Measurements from ENCODE around the gene GFY.
A peak's percentile ranks its signal among the peaks of the same experiment; 100 is the strongest.

GFY gene

DNA sequence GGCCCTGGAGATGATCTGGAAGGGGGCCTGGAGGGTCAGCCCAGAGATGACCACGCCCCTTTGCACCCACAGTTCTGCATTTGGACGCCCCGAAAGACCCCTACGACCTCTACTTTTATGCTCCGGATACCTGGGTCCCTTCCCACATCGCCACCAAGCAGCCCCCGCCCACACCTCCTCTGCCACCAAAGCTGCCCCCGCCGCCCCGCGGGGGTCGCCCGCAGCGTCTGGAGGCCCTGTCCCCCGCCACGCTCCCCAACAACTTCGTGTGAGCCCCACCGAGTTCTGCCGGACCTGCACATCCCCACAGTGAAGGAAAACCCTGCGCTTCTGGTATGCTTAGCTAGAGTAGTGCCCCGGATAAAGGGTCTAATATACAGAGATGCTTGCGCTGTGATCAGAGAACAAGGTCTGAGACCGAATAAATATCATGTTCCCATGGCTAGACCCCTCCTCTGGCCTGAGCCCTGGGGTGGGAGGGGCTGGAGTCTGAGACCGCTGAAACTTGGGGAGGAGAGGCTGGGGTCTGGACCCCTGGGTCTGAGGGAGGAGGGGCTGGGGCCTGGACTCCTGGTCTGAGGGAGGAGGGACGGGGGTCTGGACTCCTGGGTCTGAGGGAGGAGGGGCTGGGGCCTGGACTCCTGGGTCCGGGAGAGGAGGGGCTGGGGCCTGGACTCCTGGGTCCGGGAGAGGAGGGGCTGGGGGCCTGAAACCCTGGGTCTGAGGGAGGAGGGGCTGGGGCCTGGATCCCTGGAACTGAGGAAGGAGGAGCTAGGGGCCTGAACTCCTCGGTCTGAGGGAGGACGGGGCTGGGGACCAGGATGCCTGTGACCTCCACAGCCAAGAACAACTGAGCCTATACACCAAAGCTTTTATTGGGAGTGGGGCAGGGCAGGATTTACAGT is 3.6 kb downstream of the GFY start:
- FAIRE-seq (no peak), DNase-seq (ENCODE audit: low spot score) (no peak)

DNA sequence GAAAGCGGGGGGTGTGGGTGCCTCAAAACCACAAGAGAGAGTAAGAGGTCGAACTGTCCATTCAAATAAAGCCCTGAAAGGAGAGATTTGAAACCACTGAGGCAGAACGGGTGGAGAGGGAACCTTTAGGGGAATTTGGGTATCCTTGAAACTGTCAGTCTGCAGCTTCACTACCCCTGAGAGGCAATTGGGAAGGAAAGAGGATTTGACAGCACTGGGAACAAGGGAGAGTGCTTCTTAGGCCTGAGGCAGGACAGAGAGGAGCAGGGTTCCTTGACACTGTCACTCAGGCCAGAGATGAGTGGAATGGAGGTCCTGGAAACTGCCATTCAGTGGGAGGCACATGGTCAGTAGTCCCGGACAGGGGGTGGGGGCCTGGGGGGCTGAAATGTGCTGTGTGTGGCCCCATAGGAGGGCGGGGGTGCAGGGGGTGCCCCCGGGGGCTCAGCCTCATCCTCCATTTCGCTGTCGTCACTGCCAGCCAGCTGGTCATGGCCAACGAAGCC is 5.0 kb downstream of the GFY start:
- FAIRE-seq = no peak
- DNase-seq (ENCODE audit: low spot score) = no peak

DNA sequence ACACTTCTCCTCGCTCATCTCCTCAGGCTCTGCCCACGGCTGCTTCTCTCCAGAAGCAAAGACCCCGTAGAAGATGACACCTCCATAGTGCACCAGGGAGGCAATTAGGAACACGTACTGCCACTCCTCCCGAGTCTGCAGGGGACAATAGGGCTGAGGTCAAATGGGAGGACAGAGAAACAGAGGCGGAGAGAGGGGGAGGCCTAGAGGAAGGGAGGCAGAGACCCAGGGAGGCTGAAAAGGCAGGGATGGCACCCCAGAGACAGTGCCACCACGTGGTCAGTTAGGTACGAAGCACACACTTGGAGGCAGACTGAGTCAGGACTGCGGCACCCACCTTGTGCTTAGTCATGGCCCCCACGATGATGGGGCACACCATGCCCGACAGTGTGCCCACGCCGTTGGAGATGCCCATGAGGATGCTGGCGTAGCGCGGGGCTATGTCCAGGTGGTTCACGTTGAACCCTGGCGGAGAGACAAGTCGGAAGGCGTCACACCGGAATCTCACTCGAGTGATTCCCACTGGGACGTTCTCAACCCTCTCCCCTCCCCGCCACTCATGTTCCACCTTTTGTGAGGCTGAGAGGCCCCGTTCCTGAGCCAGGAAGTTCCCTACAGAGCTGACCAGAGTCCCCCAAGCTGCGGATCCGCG is 5.6 kb downstream of the GFY start:
- DNase-seq (ENCODE audit: low spot score) = no peak
- peak; percentile 86 for FAIRE-seq

DNA sequence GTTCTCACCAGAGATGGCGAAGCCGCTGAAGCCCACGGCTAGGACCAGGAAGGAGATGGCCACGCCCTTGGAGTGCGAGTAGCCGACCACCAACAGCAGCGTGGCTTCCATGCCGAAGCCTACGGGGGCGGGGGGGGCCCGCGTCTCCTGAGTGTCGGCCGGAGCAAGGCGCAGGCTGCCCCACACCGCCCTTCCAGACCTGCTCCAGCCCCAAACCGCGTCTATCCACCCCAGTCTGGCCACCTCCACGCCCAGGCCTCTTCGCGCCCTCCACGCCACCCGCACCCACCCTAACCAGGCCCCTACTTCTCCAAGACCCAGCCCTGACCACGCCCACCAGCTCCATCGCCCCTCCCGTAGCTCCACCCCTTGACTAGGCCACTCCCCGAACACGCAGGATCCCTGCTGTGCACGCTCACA is 6.2 kb downstream of the GFY start:
- FAIRE-seq (no peak), DNase-seq (ENCODE audit: low spot score) (no peak)

DNA sequence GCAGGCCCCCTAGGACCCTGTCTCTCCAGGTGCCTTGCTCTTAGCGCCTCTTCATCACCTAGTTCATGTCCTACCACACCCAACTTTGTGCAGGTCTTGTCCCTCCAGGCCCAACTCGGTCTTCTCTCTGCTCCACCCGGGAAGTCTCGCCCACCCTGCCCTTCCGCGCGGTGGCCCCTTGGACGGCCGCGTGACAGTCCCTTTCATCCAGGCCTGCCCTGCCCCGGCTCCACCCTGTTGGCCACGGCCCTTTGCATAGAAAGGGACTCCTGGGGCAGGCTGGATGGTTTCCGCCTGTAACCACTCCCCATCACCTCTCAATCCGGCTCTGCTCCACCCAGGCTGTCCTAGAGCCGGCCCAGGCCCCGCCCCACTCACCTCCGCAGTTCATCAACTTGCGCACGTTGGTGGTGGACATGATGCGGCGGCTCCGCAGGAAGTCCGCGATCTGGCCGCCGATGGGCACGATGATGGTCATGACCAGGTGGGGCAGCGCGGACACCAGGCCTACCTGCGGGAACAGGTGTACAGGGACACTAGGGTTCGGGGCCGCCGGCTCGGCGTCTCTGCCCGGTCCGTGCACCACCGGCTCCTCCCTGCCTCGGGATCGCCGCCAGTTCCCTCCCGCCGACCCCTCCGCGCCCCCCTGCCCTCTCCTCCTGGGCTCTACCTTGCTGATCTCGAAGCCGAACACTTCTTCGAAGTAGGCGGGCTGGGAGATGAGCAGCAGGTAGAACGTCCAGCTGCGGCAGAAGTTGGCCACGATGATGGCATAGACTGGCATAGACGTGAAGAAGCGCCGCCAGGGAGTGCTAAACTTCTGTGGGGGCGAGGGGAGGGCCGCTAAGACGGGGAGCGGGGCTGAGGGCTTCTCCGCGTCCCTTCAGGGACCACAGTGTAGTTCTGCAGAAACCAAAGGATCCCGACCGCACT is 7.2 kb downstream of the GFY start:
- no peak for DNase-seq (ENCODE audit: low spot score)
- no peak for FAIRE-seq

DNA sequence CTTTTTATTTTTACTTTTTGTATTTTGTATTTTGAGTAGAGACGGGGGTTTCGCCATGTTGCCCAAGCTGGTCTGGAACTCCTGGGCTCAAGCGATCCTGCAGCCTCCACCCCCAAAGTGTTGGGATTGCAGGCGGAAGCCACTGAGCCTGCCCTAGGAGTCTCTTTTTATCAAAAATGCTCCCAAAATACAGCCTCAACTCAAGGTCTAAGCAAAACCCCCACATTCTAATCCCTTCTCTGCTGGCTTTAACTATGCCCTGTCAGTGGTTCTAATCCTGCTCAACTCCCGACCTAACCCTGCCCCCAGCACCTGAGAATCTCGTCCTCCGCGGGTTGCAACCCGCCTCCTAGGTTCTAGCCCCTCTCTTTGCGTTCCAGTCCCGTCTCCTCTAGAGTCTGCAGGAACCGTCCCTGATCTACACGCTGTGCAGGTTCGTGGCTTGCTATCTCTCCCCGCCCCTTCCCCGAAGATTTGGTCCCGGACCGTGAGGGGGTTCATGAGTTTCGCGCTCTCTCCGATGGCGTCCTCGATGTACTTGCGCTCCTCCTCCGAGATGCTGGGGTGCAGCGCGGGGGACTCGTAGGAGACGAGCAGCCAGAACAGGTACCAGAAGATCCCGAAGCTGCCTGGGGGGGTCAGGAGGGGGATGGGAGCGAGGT is 8.2 kb downstream of the GFY start:
- no peak for DNase-seq (ENCODE audit: low spot score)
- no peak for FAIRE-seq

DNA sequence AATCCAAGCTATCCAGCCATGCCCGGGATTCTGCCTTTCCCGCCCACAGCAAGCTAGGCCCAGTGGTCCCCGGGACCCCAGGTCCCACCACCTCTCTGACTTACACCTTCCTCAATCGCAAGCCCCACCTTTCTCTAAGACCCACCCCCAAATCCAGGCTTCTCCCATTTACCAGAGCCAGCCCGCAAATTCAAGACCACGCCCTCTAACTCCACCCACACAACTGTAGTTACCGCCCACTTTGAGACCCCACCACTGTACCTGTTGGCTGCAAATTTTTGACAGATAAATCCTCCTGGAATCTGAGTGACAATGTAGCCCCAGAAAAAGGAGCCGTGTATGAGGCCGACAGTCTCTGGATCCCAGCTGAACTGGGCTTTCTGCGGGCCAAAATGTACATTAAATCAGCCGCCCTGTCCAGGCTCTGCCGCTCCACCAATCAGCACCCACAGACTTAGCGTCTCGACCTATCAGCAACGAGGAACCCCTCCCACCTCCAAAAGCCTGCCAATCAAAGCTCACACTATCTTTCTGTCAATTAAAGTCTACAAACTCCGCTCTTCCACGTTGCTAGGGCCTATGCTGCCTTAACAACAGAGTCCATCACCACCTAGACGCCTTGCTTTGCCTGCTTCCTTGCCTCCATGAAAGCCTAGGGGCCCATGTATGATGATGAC is 9.9 kb downstream of the GFY start:
- FAIRE-seq (no peak), DNase-seq (ENCODE audit: low spot score) (no peak)

DNA sequence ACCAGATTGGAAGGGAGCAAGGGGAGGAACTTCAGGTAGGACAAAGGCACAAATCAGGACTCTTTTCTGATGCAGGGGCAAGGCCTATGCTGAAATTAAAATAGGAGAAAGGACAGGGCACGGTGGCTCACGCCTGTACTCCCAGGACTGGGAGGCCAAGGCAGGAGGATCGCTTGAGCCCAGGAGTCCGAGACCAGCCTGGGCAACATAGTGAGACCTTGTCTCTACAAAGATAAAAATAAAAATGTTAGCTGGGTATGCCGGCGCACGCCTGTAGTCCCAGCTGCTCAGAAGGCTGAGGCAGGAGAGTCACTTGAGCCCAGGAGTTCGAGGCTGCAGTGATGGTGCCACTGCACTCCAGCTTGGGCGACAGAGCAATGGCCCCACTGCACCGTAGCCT is 10.5 kb downstream of the GFY start:
- FAIRE-seq = no peak

DNA sequence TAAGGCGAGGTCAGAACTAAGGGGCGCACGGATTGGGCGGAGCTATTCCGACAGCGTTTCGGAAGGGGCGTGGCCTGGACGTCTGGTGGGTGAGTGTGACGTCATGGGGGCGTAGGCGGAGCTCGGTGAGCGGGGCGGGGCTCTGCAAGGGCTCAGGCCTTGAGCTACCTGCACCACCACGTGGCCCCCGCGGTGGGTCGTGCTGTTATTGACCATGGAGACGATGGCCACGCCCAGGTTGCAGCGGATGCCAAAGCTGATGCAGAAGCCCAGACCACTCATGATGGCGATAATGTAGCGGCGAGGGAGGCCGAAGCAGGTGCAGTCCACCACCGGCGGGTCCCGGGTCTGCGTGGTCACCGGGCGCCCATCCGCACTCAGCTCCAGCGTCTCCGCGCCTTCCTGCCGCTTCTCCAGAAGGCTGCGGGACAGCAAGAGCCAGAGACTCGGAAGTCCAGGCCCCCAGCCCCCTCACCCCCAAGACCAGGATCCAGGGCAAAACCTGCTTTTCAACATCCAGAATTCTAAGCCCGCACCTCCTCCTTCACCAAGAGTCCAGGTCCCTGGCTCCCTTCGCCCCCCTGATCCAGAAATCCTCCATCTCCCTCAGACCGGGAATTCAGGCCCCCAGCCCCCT is 11.3 kb downstream of the GFY start:
- no peak for DNase-seq (ENCODE audit: low spot score)
- no peak for FAIRE-seq

More for the DNA sequence above, 10.5 kb downstream of the GFY start:
- no peak for DNase-seq (ENCODE audit: low spot score)

DNA sequence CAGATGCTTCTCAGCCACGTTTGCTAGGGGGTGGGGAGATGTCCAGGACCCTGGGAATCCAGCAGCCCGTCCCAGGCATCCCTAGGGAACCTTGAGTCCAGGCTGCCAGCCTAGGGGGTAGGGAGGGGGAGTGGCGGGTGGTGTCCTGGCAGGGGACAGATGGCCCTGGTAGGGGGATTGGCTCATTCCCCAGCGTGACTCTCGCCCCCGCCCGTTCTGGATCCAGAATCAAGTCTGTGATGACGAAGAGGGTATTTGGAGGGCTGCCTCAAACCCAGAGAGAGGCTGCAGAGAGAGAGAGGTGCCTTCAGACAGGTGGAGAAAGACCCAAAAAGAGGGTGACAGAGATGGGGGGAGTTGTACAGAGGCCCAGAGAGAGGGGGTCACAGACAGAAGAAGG is 12.0 kb downstream of the GFY start:
- DNase-seq (ENCODE audit: low spot score) (no peak), FAIRE-seq (no peak)

DNA sequence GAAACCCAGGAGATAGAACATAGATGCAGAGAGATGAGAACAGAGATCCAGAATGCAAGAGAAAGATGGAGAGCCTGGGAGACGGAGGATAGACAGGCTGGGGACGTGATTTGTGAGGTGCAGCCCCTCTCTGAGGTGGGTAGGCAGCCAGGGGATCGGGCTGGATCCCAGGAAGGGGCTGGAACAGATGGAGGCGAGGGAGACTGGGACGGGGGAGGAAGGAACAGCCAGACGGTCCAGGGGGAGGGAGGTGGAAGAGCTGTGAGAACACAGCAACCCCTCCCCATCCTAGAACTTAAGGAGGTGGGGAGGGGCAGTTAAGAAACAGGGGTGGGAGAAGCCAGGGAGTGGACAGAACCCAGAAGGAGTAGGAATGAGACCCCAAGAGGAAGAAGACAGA is 13.1 kb downstream of the GFY start:
- DNase-seq (ENCODE audit: low spot score) = no peak
- no peak for FAIRE-seq

DNA sequence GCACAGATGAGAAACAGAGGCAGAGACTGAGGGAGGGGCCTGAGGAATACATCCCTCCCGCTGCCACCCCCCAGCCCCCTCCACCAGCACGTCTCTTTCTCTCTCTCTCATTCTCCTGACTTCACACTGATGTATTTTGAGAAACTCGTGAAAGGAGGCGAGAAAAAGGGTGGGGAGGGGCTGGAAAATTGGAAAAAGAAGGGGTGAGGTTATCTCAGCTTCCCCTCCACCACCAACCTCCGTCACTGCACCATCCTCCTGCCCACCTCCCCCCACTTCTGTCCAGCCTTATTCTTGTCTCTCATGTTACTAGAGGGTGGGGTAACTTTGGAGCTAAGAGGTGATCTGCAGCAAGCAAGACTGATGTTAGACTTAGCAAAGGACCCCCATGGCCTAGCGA is 14.6 kb downstream of the GFY start:
- FAIRE-seq (no peak), DNase-seq (ENCODE audit: low spot score) (no peak)

DNA sequence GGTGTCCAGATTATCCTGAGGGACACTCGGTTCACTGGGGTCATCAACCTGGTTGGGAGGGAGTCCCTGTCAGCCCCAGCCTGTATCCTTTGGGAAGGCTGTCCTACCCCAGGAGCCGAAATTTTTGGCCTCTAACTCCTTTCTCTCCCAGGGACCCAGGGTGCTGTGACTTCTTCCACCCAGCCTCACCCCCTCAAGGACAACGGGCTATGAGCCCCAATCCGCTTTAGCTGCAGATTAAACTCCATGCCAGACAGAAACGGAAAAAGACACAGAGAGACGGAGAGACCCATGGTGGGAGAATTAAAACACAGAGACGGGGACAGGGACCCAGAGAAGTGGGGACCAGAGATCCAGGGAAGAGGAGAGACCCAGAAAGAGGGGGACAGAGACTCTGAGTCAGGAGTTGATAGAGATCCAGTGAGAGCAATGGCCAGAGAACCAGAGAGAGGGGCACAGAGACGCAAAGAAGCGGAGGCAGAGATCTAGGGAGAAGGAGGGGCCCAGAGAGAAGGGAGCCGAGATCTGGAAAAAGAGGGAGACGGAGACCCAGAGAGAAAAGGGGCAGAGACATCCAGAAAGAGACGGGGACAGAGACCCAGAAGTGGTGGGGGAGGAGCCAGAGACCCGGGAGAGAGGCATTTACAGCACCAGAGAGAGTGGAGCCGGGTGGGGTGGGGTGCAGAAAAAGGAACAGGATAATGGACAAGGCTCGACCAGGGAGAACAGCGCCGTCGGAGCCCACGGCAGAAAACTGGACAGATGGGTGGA is 15.4 kb downstream of the GFY start:
- FAIRE-seq = no peak

DNA sequence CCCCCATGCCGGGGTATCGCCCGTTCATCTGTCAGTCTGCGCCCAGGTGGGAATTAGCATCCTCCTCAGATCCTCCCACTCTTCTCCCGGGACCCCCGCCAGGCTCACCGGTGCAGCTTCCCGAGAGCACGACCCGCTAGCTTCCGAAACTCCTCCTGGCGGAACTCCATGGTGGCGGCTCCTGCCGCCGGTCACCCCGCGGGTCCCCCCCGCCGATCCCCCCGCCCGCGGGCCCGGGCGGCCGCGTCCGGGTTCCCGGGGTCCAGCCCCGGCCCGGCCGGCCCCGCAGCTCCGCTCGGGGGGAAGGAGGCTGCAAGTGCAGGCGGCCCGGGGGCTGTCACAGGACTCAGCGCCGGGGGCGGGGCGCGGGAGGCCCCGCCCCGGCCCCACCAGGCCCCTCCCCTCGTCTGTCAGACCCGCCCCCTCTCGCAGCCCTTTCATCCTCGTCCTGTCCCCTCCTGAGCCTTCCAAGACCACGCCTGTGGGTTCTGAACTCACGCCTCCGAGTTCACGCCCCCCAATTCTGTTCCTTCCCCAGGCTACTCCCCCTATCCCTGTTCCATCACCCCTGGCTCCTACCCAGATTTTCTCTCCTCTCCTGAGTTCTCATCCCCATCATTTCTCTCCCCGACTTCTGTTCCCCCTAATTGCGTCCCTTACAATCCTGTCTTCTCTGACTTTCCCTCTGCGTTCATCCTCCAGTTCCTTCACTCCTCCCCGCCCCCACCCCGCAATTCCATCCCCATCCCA is 16.2 kb downstream of the GFY start, which contains the start of gene SLC17A7:
TSS of gene SLC17A7 (minus strand) at position 318 of the 750 bp plus-strand sequence. CDS start at position 170, 148 bp downstream.
- FAIRE-seq (no peak), DNase-seq (ENCODE audit: low spot score) (peak; percentile 87)

More for the DNA sequence above, 15.4 kb downstream of the GFY start:
- no peak for DNase-seq (ENCODE audit: low spot score)

DNA sequence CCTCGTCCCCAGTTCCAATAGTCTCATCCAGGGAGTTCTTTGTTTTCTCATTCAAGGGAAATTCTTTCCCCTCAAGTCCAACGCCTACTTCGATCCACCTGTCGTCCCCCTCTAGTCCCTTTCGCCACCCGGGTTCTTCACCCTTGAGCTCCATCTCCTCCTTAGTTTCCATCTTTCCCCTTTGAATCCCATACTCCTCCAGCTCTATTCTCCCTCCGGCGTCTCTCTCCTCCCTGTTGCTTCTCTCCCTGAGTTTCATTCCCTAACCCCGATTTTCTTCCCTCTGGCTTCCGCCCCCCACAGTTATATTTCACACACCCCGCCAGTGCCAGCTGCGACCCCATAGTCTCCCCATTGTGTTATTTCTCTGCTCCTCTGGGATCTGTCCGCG is 16.8 kb downstream of the GFY start:
- DNase-seq (ENCODE audit: low spot score) (no peak), FAIRE-seq (no peak)

DNA sequence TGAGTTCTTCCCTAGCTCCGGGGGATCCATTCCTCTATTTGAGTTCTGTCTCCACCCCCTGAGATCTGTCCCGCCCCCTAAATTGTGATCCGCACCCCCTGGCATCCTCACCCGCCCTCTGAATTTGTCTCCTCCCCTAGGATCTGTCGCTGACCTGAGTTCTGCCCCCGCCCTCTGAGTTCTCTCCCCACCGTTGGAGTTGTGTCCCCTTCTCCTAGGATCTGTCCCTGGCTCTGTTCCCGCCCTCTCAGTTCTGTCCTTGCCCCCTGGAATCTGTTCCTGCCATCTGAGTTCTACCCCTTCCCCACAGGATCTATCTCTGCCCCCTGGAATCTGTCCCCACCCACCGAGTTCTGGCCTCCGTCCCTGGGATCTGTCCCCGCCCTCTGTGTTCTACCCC is 17.2 kb downstream of the GFY start:
- DNase-seq (ENCODE audit: low spot score) (peak; percentile 74), FAIRE-seq (no peak)

DNA sequence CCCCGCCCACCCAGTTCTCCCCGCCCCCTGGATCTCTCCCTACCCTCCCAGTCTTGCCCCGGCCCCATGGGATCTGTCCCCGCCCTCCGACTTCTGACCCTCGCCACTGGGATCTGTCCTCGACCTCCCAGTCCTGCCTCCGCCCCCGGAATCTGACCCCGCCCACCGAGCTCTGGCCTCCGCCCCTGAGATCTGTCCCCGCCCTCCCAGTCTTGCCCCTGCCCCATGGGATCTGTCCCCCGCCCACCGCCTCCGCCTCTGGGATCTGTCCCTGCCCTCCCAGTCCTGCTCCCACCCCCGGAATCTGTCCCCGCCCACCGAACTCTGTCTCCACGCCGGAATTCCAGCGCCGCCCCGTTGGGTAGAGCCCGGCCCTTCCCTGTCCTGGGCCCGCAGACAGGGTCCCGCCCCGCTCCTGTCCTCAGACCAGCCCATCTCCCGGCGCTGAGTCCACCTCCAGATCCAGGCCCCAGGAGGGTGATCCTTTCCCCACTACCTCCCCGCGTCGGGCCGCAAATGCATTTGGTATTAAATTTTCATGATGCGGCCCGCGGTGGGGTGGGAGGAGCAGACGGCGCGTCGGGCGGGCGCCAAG is 17.7 kb downstream of the GFY start:
- DNase-seq (ENCODE audit: low spot score) (peak; percentile 95), FAIRE-seq (peak; percentile 92)
